Prostate gland (tissue), 2 donors: Measurements from ENCODE around the gene MGLL.

ENCODE experiments used
- CTCF ChIP-seq, 4 experiments: fragments of 200-600 bp in 2 of 4; fragments of 450-650 bp in 2 of 4; sonication (generic) in 2 of 4; IDR thresholded peaks; 1 replicate in 3 of 4; 2 replicates in 1 of 4; pipeline ENCODE4 v1.5.1; 2016 to 2019; ENCODE audit warnings: antibody characterized with exemption in 4 of 4, mild to moderate bottlenecking in 2 of 4, moderate library complexity in 2 of 4
- POLR2A ChIP-seq: fragments of 450-650 bp; IDR thresholded peaks from one replicate; pipeline ENCODE4 v1.6.1; 2016; ENCODE audit warnings: antibody characterized with exemption, mild to moderate bottlenecking
- POLR2AphosphoS5 ChIP-seq: sonication (generic); formaldehyde crosslinking; IDR thresholded peaks from one replicate; pipeline ENCODE4 v1.6.1; 2017; ENCODE audit warnings: antibody characterized with exemption

DNA sequence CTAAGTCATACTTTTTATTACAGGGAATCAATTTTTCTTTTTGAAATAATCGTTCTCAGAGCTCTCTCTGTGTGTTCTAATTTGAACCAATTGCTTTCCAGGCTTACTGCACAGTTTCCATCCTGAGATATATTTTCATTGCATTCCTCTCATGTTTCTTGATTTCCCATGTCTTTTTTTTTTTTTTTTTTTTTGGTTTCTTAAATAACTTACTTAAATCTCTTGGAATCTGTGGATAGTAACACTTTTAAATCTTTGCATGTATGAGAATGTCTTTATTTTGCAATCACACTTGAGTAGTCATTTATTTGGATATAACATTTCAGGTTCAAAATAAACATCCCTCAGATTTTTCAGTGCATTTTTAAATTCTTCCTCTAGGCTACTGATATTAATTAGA, 164.1 kb downstream of the MGLL start:
- TF ChIP-seq POLR2AphosphoS5 (no peak), CTCF (IDR thresholded peaks at IDR 0.05) (no peak), POLR2A (no peak)
